WERI-Rb-1 (cell line): ENCODE results near the gene IKBKE.

Experiments
- DNase-seq: peaks from one replicate; pipeline ENCODE4 v3.0.0-alpha.2; 2020
- H3K27ac ChIP-seq: fragments of 250-450 bp; sonication (Bioruptor Pico); 2 replicates; pipeline ENCODE4 v1.5.1; 2020; ENCODE audit warnings: mild to moderate bottlenecking, moderate library complexity
- H3K27me3 ChIP-seq: fragments of 250-450 bp; sonication (Bioruptor Pico); 2 replicates; pipeline ENCODE4 v1.5.1; 2021; ENCODE audit warnings: mild to moderate bottlenecking, low read depth, moderate library complexity; ENCODE audit not compliant: insufficient read depth, severe bottlenecking
- H3K36me3 ChIP-seq: fragments of 250-450 bp; sonication (Bioruptor Pico); 2 replicates; pipeline ENCODE4 v1.5.1; 2020; ENCODE audit warnings: mild to moderate bottlenecking, moderate library complexity
- H3K4me3 ChIP-seq: 2 replicates; pipeline ENCODE4 v1.5.1; 2011; ENCODE audit warnings: low read depth, mild to moderate bottlenecking, control low read depth, low read length
- H3K9me3 ChIP-seq: fragments of 250-450 bp; sonication (Bioruptor Pico); 2 replicates; pipeline ENCODE4 v1.5.1; 2021; ENCODE audit warnings: mild to moderate bottlenecking, moderate library complexity; ENCODE audit not compliant: severe bottlenecking
- CTCF ChIP-seq: IDR thresholded peaks from 2 replicates; pipeline ENCODE4 v1.5.1; 2011; ENCODE audit warnings: low read depth, mild to moderate bottlenecking, control low read depth, inconsistent platforms, low read length

The IKBKE gene

GRCh38 chr1:206466840-206467649, 3.2 kb upstream of the IKBKE start:
- no peak for TF ChIP-seq CTCF
- Histone ChIP-seq H3K4me3 (no peak overlapping the region), H3K27ac (no peak overlapping the region)

GRCh38 chr1:206467915-206468314, 2.4 kb upstream of the IKBKE start:
- TF ChIP-seq CTCF: no peak
- H3K27ac ChIP-seq: no peak overlapping the region
- DNase-seq: no peak
- no peaks in the 10 kb centered on the region for H3K27me3 ChIP-seq
- H3K9me3 ChIP-seq: no peaks in the 10 kb centered on the region
- no peak overlapping the region for H3K4me3 ChIP-seq
- H3K36me3 ChIP-seq: peaks cover 5% of the 10 kb centered on the region; the same call in 1 of the 2 replicates

More at GRCh38 chr1:206466840-206467649, 3.2 kb upstream of the IKBKE start:
- Histone ChIP-seq H3K36me3 (peaks cover 5% of the 10 kb centered on the region; the same call in 1 of the 2 replicates), H3K9me3 (no peaks in the 10 kb centered on the region), H3K27me3 (no peaks in the 10 kb centered on the region)
- no peak for DNase-seq

- H3K36me3 ChIP-seq: peaks cover 5% of the 10 kb centered on the region; the same call in 1 of the 2 replicates
- no peak for TF ChIP-seq CTCF
- no peak for DNase-seq
- H3K9me3 ChIP-seq: no peaks in the 10 kb centered on the region
- H3K4me3 ChIP-seq: no peak overlapping the region
- H3K27me3 ChIP-seq: no peaks in the 10 kb centered on the region
- no peak overlapping the region for H3K27ac ChIP-seq
Observed at GRCh38 chr1:206468571-206468970, 1.7 kb upstream of the IKBKE start.

GRCh38 chr1:206469411-206469932, 804 bp upstream of the IKBKE start:
- H3K36me3 ChIP-seq: no peaks in the 10 kb centered on the region; the same call in 1 of the 2 replicates
- H3K4me3 ChIP-seq: no peak overlapping the region

GRCh38 chr1:206470692-206471414, 577 bp downstream of the IKBKE start:
- Histone ChIP-seq H3K9me3 (no peaks in the 10 kb centered on the region), H3K36me3 (no peaks in the 10 kb centered on the region), H3K27me3 (no peaks in the 10 kb centered on the region), H3K27ac (no peak overlapping the region), H3K4me3 (no peak overlapping the region)
- no peak for DNase-seq
- TF ChIP-seq CTCF: no peak

More at GRCh38 chr1:206469411-206469932, 804 bp upstream of the IKBKE start:
- no peak overlapping the region for H3K27ac ChIP-seq
- DNase-seq: no peak
- H3K27me3 ChIP-seq: no peaks in the 10 kb centered on the region
- no peaks in the 10 kb centered on the region for H3K9me3 ChIP-seq
- no peak for TF ChIP-seq CTCF
